SW480 (cell line): ENCODE data around the gene SLC25A29.

Experiments
- DNase-seq: peaks from one replicate; pipeline ENCODE4 v3.0.0-alpha.2; 2016; ENCODE audit warnings: low spot score

The SLC25A29 gene

GRCh38 chr14:100332071-100332639 lies 25.9 kb upstream of the SLC25A29 start:
- no peak for DNase-seq

GRCh38 chr14:100330388-100330931 lies 24.2 kb upstream of the SLC25A29 start:
- DNase-seq: no peak

- no peak for DNase-seq
These were observed 23.7 kb upstream of the SLC25A29 start for GRCh38 chr14:100330007-100330344.

GRCh38 chr14:100329233-100330006 lies 23.2 kb upstream of the SLC25A29 start:
- DNase-seq: no peak

GRCh38 chr14:100328495-100329163 lies 22.4 kb upstream of the SLC25A29 start:
- DNase-seq: no peak

GRCh38 chr14:100327128-100327527 lies 20.9 kb upstream of the SLC25A29 start:
- no peak for DNase-seq

GRCh38 chr14:100325958-100326357 lies 19.7 kb upstream of the SLC25A29 start:
- DNase-seq: no peak

- no peak for DNase-seq
These were observed 19.0 kb upstream of the SLC25A29 start for GRCh38 chr14:100325231-100325632.

- DNase-seq: no peak
These were observed 17.7 kb upstream of the SLC25A29 start for GRCh38 chr14:100323942-100324307.

GRCh38 chr14:100323121-100323941 lies 17.1 kb upstream of the SLC25A29 start, which contains the start of gene SLC25A47:
Gene SLC25A47, plus strand, starts transcription at chr14:100323339. Its CDS starts 76 bp downstream, at chr14:100323415.
- DNase-seq: no peak

GRCh38 chr14:100322138-100322957 lies 16.1 kb upstream of the SLC25A29 start:
- no peak for DNase-seq

- DNase-seq: no peak
These were observed 15.4 kb upstream of the SLC25A29 start for GRCh38 chr14:100321473-100322137.

GRCh38 chr14:100320157-100320856 lies 14.1 kb upstream of the SLC25A29 start:
- DNase-seq: no peak

- no peak for DNase-seq
These were observed 11.9 kb upstream of the SLC25A29 start for GRCh38 chr14:100317912-100318808.

- no peak for DNase-seq
These were observed 11.1 kb upstream of the SLC25A29 start for GRCh38 chr14:100317389-100317788.

GRCh38 chr14:100314724-100315123 lies 8.5 kb upstream of the SLC25A29 start:
- DNase-seq: no peak

GRCh38 chr14:100313464-100314230 lies 7.4 kb upstream of the SLC25A29 start:
- DNase-seq: no peak

GRCh38 chr14:100312877-100313400 lies 6.7 kb upstream of the SLC25A29 start:
- no peak for DNase-seq
